ENCODE data around the gene ANKS1A. TPM values are rescaled to one million over a fixed set of nuclear protein-coding genes. Genes with fewer than 3 reads are reported as not detected.

Gene ANKS1A
- polyA plus RNA-seq, 2 of the 4 experiments (the other 2 are of a cell fraction), result 3.6 to 5.9 TPM

DNA sequence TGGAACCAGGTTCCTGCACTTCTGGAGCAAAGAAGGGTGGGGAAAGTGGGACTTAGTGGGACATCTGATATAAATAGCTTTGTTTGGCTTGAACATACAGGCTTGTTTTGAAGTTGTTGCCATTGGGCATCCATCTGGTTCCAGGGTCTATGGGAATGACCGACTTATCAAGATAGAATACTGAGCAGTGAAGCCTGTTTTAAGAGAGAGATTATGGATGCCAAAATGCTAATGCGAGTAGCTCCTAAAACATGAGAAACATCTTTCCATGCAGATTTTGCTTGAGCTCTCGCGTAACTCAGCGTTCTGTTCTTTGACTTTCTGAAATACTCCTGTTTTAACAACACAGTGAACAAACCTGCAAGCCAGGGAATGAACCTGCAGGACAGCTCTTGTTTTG, 98.5 kb downstream of the ANKS1A start:
- Histone ChIP-seq H3K27ac (no peak overlapping the region), H3K4me1 (no peaks in the 10 kb centered on the region; the same call in 2 of the 3 replicates), H3K4me2 (no peak overlapping the region), H3K9me3 (no peaks in the 10 kb centered on the region), H3K4me3 (no peak overlapping the region)
- TF ChIP-seq MYC (IDR thresholded peaks at IDR 0.05; ENCODE audit: borderline replicate concordance, low read length) (no peak), KDM1A (IDR thresholded peaks at IDR 0.05; ENCODE audit: low read depth) (no peak)
- FAIRE-seq (no peak), ATAC-seq (no peak), DNase-seq (ENCODE audit: low read depth in 1 of 2, low spot score in 1 of 2) (no peak)
- CTCF ChIA-PET, result interaction anchor here (1.1 to 2.8 kb wide), 15 partner anchors 9 to 253 kb away, joined by 3 to 20 read pairs (median 5); no protein-coding TSS in a partner anchor
- POLR2A ChIA-PET, result no interaction called here
- 93% methylated on average over 5 of the region's 5 CpGs for WGBS (ENCODE audit: missing lambda C conversion rate)

- Histone ChIP-seq H3K9me3 (no peaks in the 10 kb centered on the region), H3K4me1 (no peaks in the 10 kb centered on the region), H3K27ac (no peak overlapping the region), H3K4me3 (no peak overlapping the region), H3K4me2 (no peak overlapping the region)
- TF ChIP-seq ESRRA (IDR thresholded peaks at IDR 0.05; ENCODE audit: borderline replicate concordance, low read length) (no peak), CBX2 (IDR thresholded peaks at IDR 0.05; ENCODE audit: borderline replicate concordance, low read depth) (no peak), ZNF302 (CRISPR knock-in tag; IDR thresholded peaks at IDR 0.05) (no peak), HOXB5 (CRISPR knock-in tag; IDR thresholded peaks at IDR 0.05) (no peak), RARB (CRISPR knock-in tag; IDR thresholded peaks at IDR 0.05) (no peak), CBX8 (IDR thresholded peaks at IDR 0.05) (no peak), EHMT2 (IDR thresholded peaks at IDR 0.05; ENCODE audit: low read depth) (no peak), MAFK (IDR thresholded peaks at IDR 0.05; ENCODE audit: partially characterized antibody) (no peak), HOXA7 (CRISPR knock-in tag; IDR thresholded peaks at IDR 0.05) (no peak), REST (IDR thresholded peaks at IDR 0.05) (no peak), TP53 (CRISPR knock-in tag; IDR thresholded peaks at IDR 0.05) (no peak), FOSB (CRISPR knock-in tag; IDR thresholded peaks at IDR 0.05) (no peak), KDM1A (IDR thresholded peaks at IDR 0.05; ENCODE audit: low read depth) (no peak)
- TF ChIP-seq, protein P1, sequence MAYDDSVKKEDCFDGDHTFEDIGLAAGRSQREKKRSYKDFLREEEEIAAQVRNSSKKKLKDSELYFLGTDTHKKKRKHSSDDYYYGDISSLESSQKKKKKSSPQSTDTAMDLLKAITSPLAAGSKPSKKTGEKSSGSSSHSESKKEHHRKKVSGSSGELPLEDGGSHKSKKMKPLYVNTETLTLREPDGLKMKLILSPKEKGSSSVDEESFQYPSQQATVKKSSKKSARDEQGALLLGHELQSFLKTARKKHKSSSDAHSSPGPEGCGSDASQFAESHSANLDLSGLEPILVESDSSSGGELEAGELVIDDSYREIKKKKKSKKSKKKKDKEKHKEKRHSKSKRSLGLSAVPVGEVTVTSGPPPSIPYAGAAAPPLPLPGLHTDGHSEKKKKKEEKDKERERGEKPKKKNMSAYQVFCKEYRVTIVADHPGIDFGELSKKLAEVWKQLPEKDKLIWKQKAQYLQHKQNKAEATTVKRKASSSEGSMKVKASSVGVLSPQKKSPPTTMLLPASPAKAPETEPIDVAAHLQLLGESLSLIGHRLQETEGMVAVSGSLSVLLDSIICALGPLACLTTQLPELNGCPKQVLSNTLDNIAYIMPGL (CRISPR knock-in tag; IDR thresholded peaks at IDR 0.05; ENCODE audit: borderline replicate concordance), result no peak
- TF ChIP-seq, protein P2, sequence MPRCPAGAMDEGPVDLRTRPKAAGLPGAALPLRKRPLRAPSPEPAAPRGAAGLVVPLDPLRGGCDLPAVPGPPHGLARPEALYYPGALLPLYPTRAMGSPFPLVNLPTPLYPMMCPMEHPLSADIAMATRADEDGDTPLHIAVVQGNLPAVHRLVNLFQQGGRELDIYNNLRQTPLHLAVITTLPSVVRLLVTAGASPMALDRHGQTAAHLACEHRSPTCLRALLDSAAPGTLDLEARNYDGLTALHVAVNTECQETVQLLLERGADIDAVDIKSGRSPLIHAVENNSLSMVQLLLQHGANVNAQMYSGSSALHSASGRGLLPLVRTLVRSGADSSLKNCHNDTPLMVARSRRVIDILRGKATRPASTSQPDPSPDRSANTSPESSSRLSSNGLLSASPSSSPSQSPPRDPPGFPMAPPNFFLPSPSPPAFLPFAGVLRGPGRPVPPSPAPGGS (IDR thresholded peaks at IDR 0.05), result no peak
- TF ChIP-seq, protein P3, sequence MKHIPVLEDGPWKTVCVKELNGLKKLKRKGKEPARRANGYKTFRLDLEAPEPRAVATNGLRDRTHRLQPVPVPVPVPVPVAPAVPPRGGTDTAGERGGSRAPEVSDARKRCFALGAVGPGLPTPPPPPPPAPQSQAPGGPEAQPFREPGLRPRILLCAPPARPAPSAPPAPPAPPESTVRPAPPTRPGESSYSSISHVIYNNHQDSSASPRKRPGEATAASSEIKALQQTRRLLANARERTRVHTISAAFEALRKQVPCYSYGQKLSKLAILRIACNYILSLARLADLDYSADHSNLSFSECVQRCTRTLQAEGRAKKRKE (CRISPR knock-in tag; IDR thresholded peaks at IDR 0.05; ENCODE audit: low read depth), result no peak
- DNase-seq (ENCODE audit: low read depth in 1 of 2, low spot score in 1 of 2) (no peak), ATAC-seq (no peak), FAIRE-seq (no peak)
- CTCF ChIA-PET, result no interaction called here
- POLR2A ChIA-PET, result no interaction called here
- WGBS (ENCODE audit: missing lambda C conversion rate), result 91% methylated on average over 2 of the region's 2 CpGs
Observed at GRCh38 chr6:34990971-34991560, 102.0 kb downstream of the ANKS1A start.

All from A549 (cell line).